ENCODE measurements around the gene CTSL.

GRCh38 chr9:87710443-87710842 is 15.5 kb upstream of the CTSL start:
- TF ChIP-seq, protein P1, sequence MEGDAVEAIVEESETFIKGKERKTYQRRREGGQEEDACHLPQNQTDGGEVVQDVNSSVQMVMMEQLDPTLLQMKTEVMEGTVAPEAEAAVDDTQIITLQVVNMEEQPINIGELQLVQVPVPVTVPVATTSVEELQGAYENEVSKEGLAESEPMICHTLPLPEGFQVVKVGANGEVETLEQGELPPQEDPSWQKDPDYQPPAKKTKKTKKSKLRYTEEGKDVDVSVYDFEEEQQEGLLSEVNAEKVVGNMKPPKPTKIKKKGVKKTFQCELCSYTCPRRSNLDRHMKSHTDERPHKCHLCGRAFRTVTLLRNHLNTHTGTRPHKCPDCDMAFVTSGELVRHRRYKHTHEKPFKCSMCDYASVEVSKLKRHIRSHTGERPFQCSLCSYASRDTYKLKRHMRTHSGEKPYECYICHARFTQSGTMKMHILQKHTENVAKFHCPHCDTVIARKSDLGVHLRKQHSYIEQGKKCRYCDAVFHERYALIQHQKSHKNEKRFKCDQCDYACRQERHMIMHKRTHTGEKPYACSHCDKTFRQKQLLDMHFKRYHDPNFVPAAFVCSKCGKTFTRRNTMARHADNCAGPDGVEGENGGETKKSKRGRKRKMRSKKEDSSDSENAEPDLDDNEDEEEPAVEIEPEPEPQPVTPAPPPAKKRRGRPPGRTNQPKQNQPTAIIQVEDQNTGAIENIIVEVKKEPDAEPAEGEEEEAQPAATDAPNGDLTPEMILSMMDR (IDR thresholded peaks at IDR 0.05; ENCODE audit: low read depth, low read length, missing input control) = no peak
- no peak for TF ChIP-seq YY1 (IDR thresholded peaks at IDR 0.05)
- no peak for TF ChIP-seq MAX (IDR thresholded peaks at IDR 0.05)
- no peak for TF ChIP-seq RAD21 (IDR thresholded peaks at IDR 0.05)
- no peak for TF ChIP-seq JUND (IDR thresholded peaks at IDR 0.05)
- TF ChIP-seq GABPA (IDR thresholded peaks at IDR 0.05 in 1 of 2, conservative IDR thresholded peaks at IDR 0.05 in 1 of 2) = no peak
- TF ChIP-seq FOXA1 (IDR thresholded peaks at IDR 0.05) = no peak
- TF ChIP-seq, protein P2, sequence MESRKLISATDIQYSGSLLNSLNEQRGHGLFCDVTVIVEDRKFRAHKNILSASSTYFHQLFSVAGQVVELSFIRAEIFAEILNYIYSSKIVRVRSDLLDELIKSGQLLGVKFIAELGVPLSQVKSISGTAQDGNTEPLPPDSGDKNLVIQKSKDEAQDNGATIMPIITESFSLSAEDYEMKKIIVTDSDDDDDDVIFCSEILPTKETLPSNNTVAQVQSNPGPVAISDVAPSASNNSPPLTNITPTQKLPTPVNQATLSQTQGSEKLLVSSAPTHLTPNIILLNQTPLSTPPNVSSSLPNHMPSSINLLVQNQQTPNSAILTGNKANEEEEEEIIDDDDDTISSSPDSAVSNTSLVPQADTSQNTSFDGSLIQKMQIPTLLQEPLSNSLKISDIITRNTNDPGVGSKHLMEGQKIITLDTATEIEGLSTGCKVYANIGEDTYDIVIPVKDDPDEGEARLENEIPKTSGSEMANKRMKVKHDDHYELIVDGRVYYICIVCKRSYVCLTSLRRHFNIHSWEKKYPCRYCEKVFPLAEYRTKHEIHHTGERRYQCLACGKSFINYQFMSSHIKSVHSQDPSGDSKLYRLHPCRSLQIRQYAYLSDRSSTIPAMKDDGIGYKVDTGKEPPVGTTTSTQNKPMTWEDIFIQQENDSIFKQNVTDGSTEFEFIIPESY (IDR thresholded peaks at IDR 0.05) = no peak
- TF ChIP-seq RXRA (IDR thresholded peaks at IDR 0.05) = no peak

Data from liver (tissue), 3 donors.